HEK293 (cell line): Measurements from ENCODE around the gene FAM167B.

Experiments
- CTCF ChIA-PET: fragments of 350-600 bp; formaldehyde crosslinking; extraction: SDS; loops from one replicate; lab custom pipeline; 2021; ENCODE audit warnings: antibody characterized with exemption; lab: Yijun Ruan, JAX
- POLR2A ChIA-PET: fragments of 300-600 bp; formaldehyde crosslinking; extraction: SDS; loops from one replicate; lab custom pipeline; 2020; ENCODE audit warnings: antibody characterized with exemption, inconsistent platforms; lab: Yijun Ruan, JAX
- H3K27ac ChIP-seq: fragments of 200-500 bp; sonication (Bioruptor generic); 2 replicates; pipeline ENCODE4 v1.5.1; 2014; ENCODE audit warnings: low read depth, low read length, control low read depth, inconsistent platforms; ENCODE audit errors: extremely low read depth
- H3K36me3 ChIP-seq, 2 experiments: fragments of 200-500 bp in 1 of 2; sonication (Bioruptor generic) in 1 of 2; 1 replicate in 1 of 2; 2 replicates in 1 of 2; pipeline ENCODE4 v1.5.1; 2014 to 2017; ENCODE audit warnings: inconsistent platforms in 2 of 2, low read length in 2 of 2; ENCODE audit not compliant: control insufficient read depth in 2 of 2, insufficient read depth in 1 of 2
- H3K4me1 ChIP-seq: fragments of 200-500 bp; sonication (Bioruptor generic); 2 replicates; pipeline ENCODE4 v1.5.1; 2014; ENCODE audit warnings: mild to moderate bottlenecking, low read length, inconsistent platforms; ENCODE audit not compliant: control insufficient read depth, insufficient read depth
- H3K4me3 ChIP-seq: 2 replicates; pipeline ENCODE4 v1.5.1; 2011; ENCODE audit warnings: low read depth, mild to moderate bottlenecking, control low read depth, low read length, moderate library complexity
- H3K9me3 ChIP-seq: fragments of 200-500 bp; sonication (Bioruptor generic); 2 replicates; pipeline ENCODE4 v1.5.1; 2014; ENCODE audit warnings: low read depth, low read length, inconsistent platforms; ENCODE audit not compliant: control insufficient read depth, insufficient read depth
- BCL11B ChIP-seq: fragments of 450-650 bp; formaldehyde crosslinking; IDR thresholded peaks from 2 replicates; pipeline ENCODE4 v1.5.1; 2016; ENCODE audit warnings: low read depth, missing biosample characterization, missing genetic modification characterization
- GFI1B ChIP-seq: fragments of 450-650 bp; formaldehyde crosslinking; IDR thresholded peaks from 2 replicates; pipeline ENCODE4 v1.5.1; 2016; ENCODE audit warnings: missing biosample characterization, missing genetic modification characterization
- MYNN ChIP-seq: fragments of 450-650 bp; formaldehyde crosslinking; IDR thresholded peaks from 2 replicates; pipeline ENCODE4 v1.5.1; 2016; ENCODE audit warnings: missing biosample characterization, missing genetic modification characterization, borderline replicate concordance
- OVOL3 ChIP-seq: fragments of 450-650 bp; formaldehyde crosslinking; IDR thresholded peaks from 2 replicates; pipeline ENCODE4 v1.5.1; 2016; ENCODE audit warnings: missing biosample characterization, missing genetic modification characterization
- REST ChIP-seq: fragments of 450-650 bp; formaldehyde crosslinking; IDR thresholded peaks from 2 replicates; pipeline ENCODE4 v1.5.1; 2016; ENCODE audit warnings: missing biosample characterization, missing genetic modification characterization
- ZBTB11 ChIP-seq: fragments of 450-650 bp; formaldehyde crosslinking; conservative IDR thresholded peaks from 2 replicates; pipeline ENCODE4 v1.5.1; 2016; ENCODE audit warnings: low read depth, missing biosample characterization, missing genetic modification characterization
- ZBTB8A ChIP-seq: fragments of 450-650 bp; formaldehyde crosslinking; IDR thresholded peaks from 2 replicates; pipeline ENCODE4 v1.5.1; 2016; ENCODE audit warnings: missing biosample characterization, missing genetic modification characterization
- ZNF239 ChIP-seq: fragments of 450-650 bp; formaldehyde crosslinking; IDR thresholded peaks from 2 replicates; pipeline ENCODE4 v1.5.1; 2016; ENCODE audit warnings: missing biosample characterization, missing genetic modification characterization
- ZNF292 ChIP-seq: fragments of 450-650 bp; formaldehyde crosslinking; IDR thresholded peaks from 2 replicates; pipeline ENCODE4 v1.5.1; 2016; ENCODE audit warnings: low read depth, missing biosample characterization, missing genetic modification characterization, borderline replicate concordance
- ZNF404 ChIP-seq: fragments of 450-650 bp; formaldehyde crosslinking; IDR thresholded peaks from 2 replicates; pipeline ENCODE4 v1.5.1; 2017; ENCODE audit warnings: missing biosample characterization, missing genetic modification characterization
- ZNF426 ChIP-seq: fragments of 450-650 bp; formaldehyde crosslinking; IDR thresholded peaks from 2 replicates; pipeline ENCODE4 v1.5.1; 2017; ENCODE audit warnings: missing biosample characterization, missing genetic modification characterization, mild to moderate bottlenecking, inconsistent platforms, moderate library complexity
- ZNF529 ChIP-seq: fragments of 450-650 bp; formaldehyde crosslinking; IDR thresholded peaks from 2 replicates; pipeline ENCODE4 v1.5.1; 2017; ENCODE audit warnings: missing genetic modification characterization, missing biosample characterization; ENCODE audit not compliant: insufficient replicate concordance
- ZNF530 ChIP-seq: fragments of 450-650 bp; formaldehyde crosslinking; IDR thresholded peaks from 2 replicates; pipeline ENCODE4 v1.5.1; 2016; ENCODE audit warnings: low read depth, missing biosample characterization, missing genetic modification characterization
- ZNF555 ChIP-seq: fragments of 450-650 bp; formaldehyde crosslinking; conservative IDR thresholded peaks from 2 replicates; pipeline ENCODE4 v1.5.1; 2017; ENCODE audit warnings: missing biosample characterization, mild to moderate bottlenecking, missing genetic modification characterization, inconsistent platforms
- ZNF623 ChIP-seq: fragments of 450-650 bp; formaldehyde crosslinking; IDR thresholded peaks from 2 replicates; pipeline ENCODE4 v1.5.1; 2016; ENCODE audit warnings: missing biosample characterization, missing genetic modification characterization
- ZNF629 ChIP-seq: fragments of 450-650 bp; formaldehyde crosslinking; IDR thresholded peaks from 2 replicates; pipeline ENCODE4 v1.5.1; 2017; ENCODE audit warnings: missing biosample characterization, missing genetic modification characterization
- ZNF664 ChIP-seq: fragments of 450-650 bp; formaldehyde crosslinking; IDR thresholded peaks from 2 replicates; pipeline ENCODE4 v1.5.1; 2016; ENCODE audit warnings: missing biosample characterization, missing genetic modification characterization
- ZNF776 ChIP-seq: fragments of 450-650 bp; formaldehyde crosslinking; IDR thresholded peaks from 2 replicates; pipeline ENCODE4 v1.5.0; 2017; ENCODE audit warnings: missing biosample characterization, missing genetic modification characterization, borderline replicate concordance
- ZSCAN30 ChIP-seq: fragments of 450-650 bp; IDR thresholded peaks from 2 replicates; pipeline ENCODE4 v1.5.1; 2018; ENCODE audit warnings: missing biosample characterization, mild to moderate bottlenecking, missing genetic modification characterization, moderate library complexity
- ZXDB ChIP-seq: fragments of 450-650 bp; formaldehyde crosslinking; IDR thresholded peaks from 2 replicates; pipeline ENCODE4 v1.5.1; 2016; ENCODE audit warnings: missing biosample characterization, missing genetic modification characterization
- TF ChIP-seq, protein P1 (sequence below): fragments of 450-650 bp; formaldehyde crosslinking; conservative IDR thresholded peaks from 2 replicates; pipeline ENCODE4 v1.5.1; 2016; ENCODE audit warnings: low read depth, missing biosample characterization, missing genetic modification characterization

The FAM167B gene

GRCh38 chr1:32263236-32263593, 16.2 kb downstream of the FAM167B start (continued):
- TF ChIP-seq ZNF629 (tag by site-specific recombination) = peak; percentile 37; the same call in 1 of the 2 replicates
- TF ChIP-seq ZNF292 = 0 out of 2 replicates have a peak, but pooled peaks have one; percentile 50
- peak; percentile 50; the same call in 1 of the 2 replicates for TF ChIP-seq ZXDB (tag by site-specific recombination)
- TF ChIP-seq ZBTB8A = peak; percentile 64
- peak; percentile 75 for TF ChIP-seq ZNF664 (tag by site-specific recombination)
- peak; percentile 52; the same call in 1 of the 2 replicates for TF ChIP-seq GFI1B (tag by site-specific recombination)
- peak; percentile 82 for TF ChIP-seq ZNF404 (tag by site-specific recombination)
- peak; percentile 65; the same call in 1 of the 2 replicates for TF ChIP-seq REST (tag by site-specific recombination)
- peak; percentile 65; the same call in 1 of the 2 replicates for TF ChIP-seq OVOL3 (tag by site-specific recombination)
- TF ChIP-seq ZNF555 (tag by site-specific recombination) = peak; percentile 78
- TF ChIP-seq, protein P1, sequence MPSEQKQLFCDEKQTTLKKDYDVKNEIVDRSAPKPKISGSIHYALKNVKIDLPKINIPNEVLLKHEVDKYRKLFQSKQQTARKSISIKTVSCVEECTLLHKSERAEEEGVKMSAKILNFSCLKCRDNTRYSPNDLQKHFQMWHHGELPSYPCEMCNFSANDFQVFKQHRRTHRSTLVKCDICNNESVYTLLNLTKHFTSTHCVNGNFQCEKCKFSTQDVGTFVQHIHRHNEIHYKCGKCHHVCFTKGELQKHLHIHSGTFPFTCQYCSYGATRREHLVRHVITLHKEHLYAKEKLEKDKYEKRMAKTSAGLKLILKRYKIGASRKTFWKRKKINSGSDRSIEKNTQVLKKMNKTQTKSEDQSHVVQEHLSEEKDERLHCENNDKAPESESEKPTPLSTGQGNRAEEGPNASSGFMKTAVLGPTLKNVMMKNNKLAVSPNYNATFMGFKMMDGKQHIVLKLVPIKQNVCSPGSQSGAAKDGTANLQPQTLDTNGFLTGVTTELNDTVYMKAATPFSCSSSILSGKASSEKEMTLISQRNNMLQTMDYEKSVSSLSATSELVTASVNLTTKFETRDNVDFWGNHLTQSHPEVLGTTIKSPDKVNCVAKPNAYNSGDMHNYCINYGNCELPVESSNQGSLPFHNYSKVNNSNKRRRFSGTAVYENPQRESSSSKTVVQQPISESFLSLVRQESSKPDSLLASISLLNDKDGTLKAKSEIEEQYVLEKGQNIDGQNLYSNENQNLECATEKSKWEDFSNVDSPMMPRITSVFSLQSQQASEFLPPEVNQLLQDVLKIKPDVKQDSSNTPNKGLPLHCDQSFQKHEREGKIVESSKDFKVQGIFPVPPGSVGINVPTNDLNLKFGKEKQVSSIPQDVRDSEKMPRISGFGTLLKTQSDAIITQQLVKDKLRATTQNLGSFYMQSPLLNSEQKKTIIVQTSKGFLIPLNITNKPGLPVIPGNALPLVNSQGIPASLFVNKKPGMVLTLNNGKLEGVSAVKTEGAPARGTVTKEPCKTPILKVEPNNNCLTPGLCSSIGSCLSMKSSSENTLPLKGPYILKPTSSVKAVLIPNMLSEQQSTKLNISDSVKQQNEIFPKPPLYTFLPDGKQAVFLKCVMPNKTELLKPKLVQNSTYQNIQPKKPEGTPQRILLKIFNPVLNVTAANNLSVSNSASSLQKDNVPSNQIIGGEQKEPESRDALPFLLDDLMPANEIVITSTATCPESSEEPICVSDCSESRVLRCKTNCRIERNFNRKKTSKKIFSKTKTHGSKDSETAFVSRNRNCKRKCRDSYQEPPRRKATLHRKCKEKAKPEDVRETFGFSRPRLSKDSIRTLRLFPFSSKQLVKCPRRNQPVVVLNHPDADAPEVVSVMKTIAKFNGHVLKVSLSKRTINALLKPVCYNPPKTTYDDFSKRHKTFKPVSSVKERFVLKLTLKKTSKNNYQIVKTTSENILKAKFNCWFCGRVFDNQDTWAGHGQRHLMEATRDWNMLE = peak; percentile 90
- peak; percentile 66 for TF ChIP-seq ZNF529 (tag by site-specific recombination)
- peak; percentile 77 for TF ChIP-seq ZBTB11
- peak; percentile 90 for TF ChIP-seq ZNF426
- TF ChIP-seq MYNN (tag by site-specific recombination) = peak; percentile 45; the same call in 1 of the 2 replicates
- peak; percentile 80 for TF ChIP-seq ZNF623

DNA sequence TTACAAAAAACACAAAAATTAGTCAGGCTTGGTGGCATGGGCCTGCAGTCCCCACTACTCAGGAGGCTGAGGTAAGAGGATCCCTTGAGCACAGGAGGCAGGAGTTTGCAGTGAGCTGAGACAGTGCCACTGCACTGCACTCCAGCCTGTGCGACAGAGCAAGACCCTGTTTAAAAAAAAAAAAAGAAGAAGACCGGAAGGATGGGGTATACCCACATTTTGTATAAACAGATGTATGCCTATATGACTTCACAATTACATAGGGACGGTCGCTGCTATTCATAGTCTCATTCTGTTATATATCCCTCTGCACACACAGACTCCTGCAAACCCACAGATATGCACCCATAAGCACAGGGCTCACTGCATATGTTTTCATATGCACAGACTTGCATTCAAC, 16.7 kb downstream of the FAM167B start:
- no peaks in the 10 kb centered on the region for H3K4me1 ChIP-seq
- CTCF ChIA-PET = no interaction called here
- H3K27ac ChIP-seq = no peak overlapping the region
- TF ChIP-seq ZSCAN30 (tag by site-specific recombination) = no peak
- no peak for TF ChIP-seq ZNF530
- TF ChIP-seq, protein P1 = no peak
- TF ChIP-seq ZNF239 = no peak
- TF ChIP-seq ZNF776 (tag by site-specific recombination) = no peak
- no peak for TF ChIP-seq BCL11B (tag by site-specific recombination)

More for the DNA sequence above, 16.7 kb downstream of the FAM167B start:
- H3K36me3 ChIP-seq = no peaks in the 10 kb centered on the region
- no peak overlapping the region for H3K4me3 ChIP-seq
- POLR2A ChIA-PET = no interaction called here
- H3K9me3 ChIP-seq = no peaks in the 10 kb centered on the region
